GM23338 (cell line): ENCODE measurements around the gene SLC39A10. TPM values are rescaled to one million over a fixed set of nuclear protein-coding genes. Genes with fewer than 3 reads are reported as not detected.

Experiments
- ATAC-seq: fragments of 200-7000 bp; cut with Tn5 transposase; 3 replicates; pipeline ENCODE4 v1.9.1; 2020
- DNase-seq: peaks from one replicate; pipeline ENCODE4 v3.0.0-alpha.2; 2015; ENCODE audit warnings: low spot score
- H2AFZ ChIP-seq: fragments of 200-600 bp; sonication (generic); 2 replicates; pipeline ENCODE4 v1.8.0; 2016; ENCODE audit warnings: antibody characterized with exemption, mild to moderate bottlenecking, moderate library complexity
- H3F3A ChIP-seq: fragments of 200-600 bp; sonication (generic); replicated peaks from 2 replicates; pipeline ENCODE4 v1.8.0; 2017; ENCODE audit warnings: antibody characterized with exemption, mixed run types, low read depth
- H3K27ac ChIP-seq: fragments of 200-600 bp; sonication (generic); 2 replicates; pipeline ENCODE4 v1.6.1; 2016; ENCODE audit warnings: low read depth
- H3K27me3 ChIP-seq: fragments of 200-600 bp; sonication (generic); 2 replicates; pipeline ENCODE4 v1.8.0; 2016; ENCODE audit warnings: mild to moderate bottlenecking, mixed run types, moderate library complexity; ENCODE audit not compliant: insufficient read depth
- H3K36me3 ChIP-seq: fragments of 200-600 bp; sonication (generic); 2 replicates; pipeline ENCODE4 v1.8.0; 2016; ENCODE audit warnings: mild to moderate bottlenecking; ENCODE audit not compliant: insufficient read depth
- H3K4me1 ChIP-seq: fragments of 200-600 bp; sonication (generic); 2 replicates; pipeline ENCODE4 v1.8.0; 2016; ENCODE audit warnings: mild to moderate bottlenecking, moderate library complexity; ENCODE audit not compliant: insufficient read depth
- H3K4me2 ChIP-seq: fragments of 200-600 bp; sonication (generic); 2 replicates; pipeline ENCODE4 v1.7.1; 2017; ENCODE audit warnings: mixed run types
- H3K4me3 ChIP-seq: fragments of 200-600 bp; sonication (generic); 2 replicates; pipeline ENCODE4 v1.6.1; 2016; ENCODE audit warnings: mixed run types
- H3K79me2 ChIP-seq: fragments of 200-600 bp; sonication (generic); replicated peaks from 2 replicates; pipeline ENCODE4 v1.8.0; 2017; ENCODE audit warnings: mild to moderate bottlenecking; ENCODE audit not compliant: insufficient read depth
- H3K9me2 ChIP-seq: fragments of 200-600 bp; sonication (generic); 2 replicates; pipeline ENCODE4 v1.8.0; 2017; ENCODE audit not compliant: insufficient read depth
- H4K20me1 ChIP-seq: fragments of 200-600 bp; sonication (generic); replicated peaks from 2 replicates; pipeline ENCODE4 v1.8.0; 2017; ENCODE audit warnings: mild to moderate bottlenecking; ENCODE audit not compliant: insufficient read depth
- H3K27ac Mint-ChIP-seq: 2 replicates; pipeline ENCODE4 v1.8.0; 2020; ENCODE audit warnings: inconsistent platforms, mild to moderate bottlenecking, moderate library complexity, mixed read lengths
- H3K27me3 Mint-ChIP-seq: 3 replicates; pipeline ENCODE4 v1.8.0; 2022; ENCODE audit warnings: low read depth, mild to moderate bottlenecking, moderate library complexity, mixed read lengths, inconsistent platforms; ENCODE audit not compliant: insufficient read depth, poor library complexity
- H3K36me3 Mint-ChIP-seq: 3 replicates; pipeline ENCODE4 v1.8.0; 2021; ENCODE audit warnings: low read depth, mild to moderate bottlenecking, inconsistent platforms, moderate library complexity, mixed read lengths
- H3K4me1 Mint-ChIP-seq: 3 replicates; pipeline ENCODE4 v1.8.0; 2020; ENCODE audit warnings: mild to moderate bottlenecking, inconsistent platforms, mixed read lengths
- H3K4me3 Mint-ChIP-seq: 3 replicates; pipeline ENCODE4 v1.8.0; 2021; ENCODE audit warnings: moderate library complexity, mild to moderate bottlenecking, inconsistent platforms, mixed read lengths
- H3K9me3 Mint-ChIP-seq: 3 replicates; pipeline ENCODE4 v1.8.0; 2020; ENCODE audit warnings: moderate library complexity, mild to moderate bottlenecking, inconsistent platforms, mixed read lengths
- CREB1 ChIP-seq: fragments of 250-450 bp; sonication (Bioruptor Pico); IDR thresholded peaks from 2 replicates; pipeline ENCODE4 v1.5.0; 2020; ENCODE audit warnings: low read depth, mild to moderate bottlenecking, moderate library complexity
- CTCF ChIP-seq, 2 experiments: fragments of 200-600 bp in 1 of 2; sonication (generic) in 1 of 2; conservative IDR thresholded peaks; 2 replicates each; pipeline versions ENCODE4 v1.5.1 to v1.6.1; 2016 to 2017; ENCODE audit warnings: antibody characterized with exemption in 2 of 2, low read depth in 2 of 2, mild to moderate bottlenecking in 2 of 2, moderate library complexity in 1 of 2
- ETS1 ChIP-seq: IDR thresholded peaks from 2 replicates; pipeline ENCODE4 v1.6.1; 2016; ENCODE audit warnings: antibody characterized with exemption
- EZH2 ChIP-seq: fragments of 200-600 bp; sonication (generic); IDR thresholded peaks from one replicate; pipeline ENCODE4 v1.8.0; 2017; ENCODE audit warnings: antibody characterized with exemption, mild to moderate bottlenecking, low read depth; ENCODE audit not compliant: unreplicated experiment
- EZH2phosphoT487 ChIP-seq: fragments of 200-600 bp; sonication (generic); IDR thresholded peaks from one replicate; pipeline ENCODE4 v1.8.1; 2018; ENCODE audit warnings: antibody characterized with exemption; ENCODE audit not compliant: unreplicated experiment
- JUNB ChIP-seq: IDR thresholded peaks from one replicate; pipeline ENCODE4 v1.6.1; 2016; ENCODE audit warnings: antibody characterized with exemption; ENCODE audit not compliant: unreplicated experiment
- NANOG ChIP-seq: IDR thresholded peaks from 2 replicates; pipeline ENCODE4 v1.6.1; 2016; ENCODE audit warnings: antibody characterized with exemption, borderline replicate concordance
- POLR2AphosphoS5 ChIP-seq: IDR thresholded peaks from 2 replicates; pipeline ENCODE4 v1.6.1; 2016; ENCODE audit warnings: antibody characterized with exemption, low read depth
- REST ChIP-seq: IDR thresholded peaks from one replicate; pipeline ENCODE4 v1.6.1; 2018; ENCODE audit warnings: antibody characterized with exemption; ENCODE audit not compliant: unreplicated experiment
- STAT1 ChIP-seq: IDR thresholded peaks from one replicate; pipeline ENCODE4 v1.6.1; 2016; ENCODE audit warnings: antibody characterized with exemption; ENCODE audit not compliant: unreplicated experiment
- ZNF114 ChIP-seq: fragments of 250-450 bp; sonication (Bioruptor Pico); IDR thresholded peaks from 2 replicates; pipeline ENCODE4 v1.5.0; 2020; ENCODE audit warnings: mild to moderate bottlenecking, moderate library complexity
- polyA plus RNA-seq: library from polyadenylated mRNA; unstranded; fragments of >200 nt; fragmentation: Nextera tagmentation; extraction: Ambion mirVana; gene quantifications from 2 replicates; pipeline ENCODE4 v1.2.1, GENCODE V29; 2016
- total RNA-seq: library from RNA; depleted of rRNA; stranded (reverse); fragments of >200 nt; shearing (Covaris generic); gene quantifications from 2 replicates; pipeline ENCODE4 v1.2.3, GENCODE V29; 2014

The SLC39A10 gene
- total and polyA plus RNA-seq, 2 experiments from 2014 or later = 261 to 356 TPM

GRCh38 chr2:195677884-195678283 lies 20.9 kb downstream of the SLC39A10 start:
- Histone ChIP-seq H2AFZ (no peak overlapping the region), H3K27ac (no peak overlapping the region), H3K4me3 (no peak overlapping the region), H3K79me2 (peaks cover 100% of the 10 kb centered on the region), H3K4me1 (peaks cover 2% of the 10 kb centered on the region), H3K36me3 (peaks cover 5% of the 10 kb centered on the region; the same call in 1 of the 2 replicates), H3K27me3 (no peaks in the 10 kb centered on the region), H3K9me2 (no peaks in the 10 kb centered on the region), H4K20me1 (peaks cover 17% of the 10 kb centered on the region), H3K4me2 (no peak overlapping the region), H3F3A (no peaks in the 10 kb centered on the region)
- no peak for TF ChIP-seq NANOG
- TF ChIP-seq STAT1 = no peak
- no peak for TF ChIP-seq EZH2
- TF ChIP-seq ETS1 = no peak
- no peak for TF ChIP-seq CTCF (conservative IDR thresholded peaks at IDR 0.05; ENCODE audit: low read depth in 2 of 2)
- no peak for TF ChIP-seq ZNF114 (CRISPR knock-in tag)
- TF ChIP-seq REST = no peak
- TF ChIP-seq EZH2phosphoT487 = no peak
- no peak for TF ChIP-seq JUNB
- TF ChIP-seq POLR2AphosphoS5 = no peak
- Mint-ChIP-seq H3K9me3 (no peaks in the 10 kb centered on the region), H3K4me1 (peaks cover under 1% of the 10 kb centered on the region; the same call in 2 of the 3 replicates), H3K27me3 (no peaks in the 10 kb centered on the region), H3K27ac (no peak overlapping the region), H3K4me3 (no peak overlapping the region), H3K36me3 (peaks cover 34% of the 10 kb centered on the region)
- DNase-seq (no peak), ATAC-seq (no peak)

GRCh38 chr2:195682077-195682476 lies 25.1 kb downstream of the SLC39A10 start:
- peaks cover 5% of the 10 kb centered on the region; the same call in 1 of the 2 replicates for H4K20me1 ChIP-seq
- H3K27ac Mint-ChIP-seq = no peak overlapping the region
- H3F3A ChIP-seq = no peaks in the 10 kb centered on the region
- peaks cover 23% of the 10 kb centered on the region for H3K36me3 Mint-ChIP-seq
- peaks cover 5% of the 10 kb centered on the region; the same call in 1 of the 2 replicates for H3K36me3 ChIP-seq
- no peak overlapping the region for H3K27ac ChIP-seq
- no peak overlapping the region for H3K4me3 Mint-ChIP-seq
- DNase-seq (no peak), ATAC-seq (no peak)
- H3K27me3 ChIP-seq = no peaks in the 10 kb centered on the region
- peaks cover 34% of the 10 kb centered on the region for H3K4me1 Mint-ChIP-seq
- H3K4me3 ChIP-seq = no peak overlapping the region
- no peak overlapping the region for H2AFZ ChIP-seq
- no peaks in the 10 kb centered on the region for H3K9me2 ChIP-seq
- H3K27me3 Mint-ChIP-seq = no peaks in the 10 kb centered on the region
- H3K79me2 ChIP-seq = peaks cover 91% of the 10 kb centered on the region
- H3K9me3 Mint-ChIP-seq = no peaks in the 10 kb centered on the region
- no peak overlapping the region for H3K4me2 ChIP-seq
- H3K4me1 ChIP-seq = peaks cover 41% of the 10 kb centered on the region
- no peak for TF ChIP-seq CREB1 (CRISPR knock-in tag)
- TF ChIP-seq EZH2phosphoT487 = no peak
- TF ChIP-seq POLR2AphosphoS5 = no peak
- no peak for TF ChIP-seq ETS1
- TF ChIP-seq EZH2 = no peak
- TF ChIP-seq CTCF (conservative IDR thresholded peaks at IDR 0.05; ENCODE audit: low read depth in 2 of 2) = no peak
- no peak for TF ChIP-seq ZNF114 (CRISPR knock-in tag)
- no peak for TF ChIP-seq NANOG
